WTC11 (cell line): ENCODE results near the gene TMC6.

ENCODE experiments used
- ATF2 ChIP-seq: sonication (generic); formaldehyde crosslinking; IDR thresholded peaks from 2 replicates; pipeline ENCODE4 v1.8.1; 2022; ENCODE audit warnings: low read depth, missing genetic modification reagents, borderline replicate concordance
- CDX4 ChIP-seq: fragments of 250-450 bp; sonication (Bioruptor Pico); IDR thresholded peaks from 2 replicates; pipeline ENCODE4 v1.9.0; 2021; ENCODE audit warnings: moderate library complexity, mild to moderate bottlenecking, inconsistent platforms, borderline replicate concordance
- CTCF ChIP-seq: fragments of 200-600 bp; IDR thresholded peaks from 2 replicates; pipeline ENCODE4 v1.8.0; 2022; ENCODE audit warnings: antibody characterized with exemption
- MAX ChIP-seq: sonication (generic); formaldehyde crosslinking; IDR thresholded peaks from 2 replicates; pipeline ENCODE4 v1.8.0; 2022; ENCODE audit warnings: mild to moderate bottlenecking, missing genetic modification reagents
- RORB ChIP-seq: fragments of 250-450 bp; sonication (Bioruptor Pico); IDR thresholded peaks from 2 replicates; pipeline ENCODE4 v1.9.0; 2021; ENCODE audit warnings: mild to moderate bottlenecking
- SOX15 ChIP-seq: fragments of 250-450 bp; sonication (Bioruptor Pico); IDR thresholded peaks from 2 replicates; pipeline ENCODE4 v1.9.0; 2021; ENCODE audit warnings: mild to moderate bottlenecking
- SP1 ChIP-seq: sonication (generic); formaldehyde crosslinking; conservative IDR thresholded peaks from 2 replicates; pipeline ENCODE4 v1.8.1; 2022; ENCODE audit warnings: missing genetic modification reagents
- TEAD4 ChIP-seq: sonication (generic); formaldehyde crosslinking; IDR thresholded peaks from 2 replicates; pipeline ENCODE4 v1.8.0; 2022; ENCODE audit warnings: mild to moderate bottlenecking, missing genetic modification reagents
- USF2 ChIP-seq: sonication (generic); formaldehyde crosslinking; IDR thresholded peaks from 2 replicates; pipeline ENCODE4 v1.8.1; 2023; ENCODE audit warnings: mild to moderate bottlenecking, missing genetic modification reagents, moderate library complexity

GRCh38 chr17:78175643-78175981 is 47.1 kb upstream of the TMC6 start:
- TF ChIP-seq SP1 (CRISPR knock-in tag) = no peak
- no peak for TF ChIP-seq CDX4
- TF ChIP-seq CTCF = no peak
- no peak for TF ChIP-seq SOX15
- TF ChIP-seq ATF2 (CRISPR knock-in tag) = no peak
- no peak for TF ChIP-seq MAX (CRISPR knock-in tag)
- no peak for TF ChIP-seq RORB (CRISPR knock-in tag)
- no peak for TF ChIP-seq TEAD4 (CRISPR knock-in tag)
- TF ChIP-seq USF2 (CRISPR knock-in tag) = no peak
